ENCODE data around the gene MSN. TPM values are rescaled to one million over a fixed set of nuclear protein-coding genes. Genes with fewer than 3 reads are reported as not detected.
"Not testable (repeated sequence)": the region's sequence is repeated elsewhere in the genome, so short reads cannot be mapped to it uniquely, and the experiment has no call there.

Gene MSN
- total RNA-seq, result 299 and 385 TPM in 2 replicates

GRCh38 chrX:65667503-65668376 lies at the start of gene MSN:
TSS of gene MSN (plus strand) at chrX:65667654. CDS start at chrX:65667842, 188 bp downstream.
- no peak for DNase-seq (ENCODE audit: low read depth)
- peak; percentile 26 for TF ChIP-seq CTCF (conservative IDR thresholded peaks at IDR 0.05; ENCODE audit: low read depth, low read length)
- H3K4me3 ChIP-seq (ENCODE audit: low read depth, low read length), result peak within 1 kb of the TSS; percentile 81

GRCh38 chrX:65620096-65620705 lies 47.3 kb upstream of the MSN start:
- DNase-seq (ENCODE audit: low read depth); H3K4me3 ChIP-seq (ENCODE audit: low read depth, low read length): not testable (repeated sequence)

- no peak overlapping the region for H3K4me3 ChIP-seq (ENCODE audit: low read depth, low read length)
- no peak for DNase-seq (ENCODE audit: low read depth)
- TF ChIP-seq CTCF (conservative IDR thresholded peaks at IDR 0.05; ENCODE audit: low read depth, low read length), result no peak
These were observed 36.7 kb upstream of the MSN start for GRCh38 chrX:65630771-65631170.

GRCh38 chrX:65633826-65634225 lies 33.6 kb upstream of the MSN start:
- DNase-seq (ENCODE audit: low read depth), result no peak
- no peak for TF ChIP-seq CTCF (conservative IDR thresholded peaks at IDR 0.05; ENCODE audit: low read depth, low read length)
- H3K4me3 ChIP-seq (ENCODE audit: low read depth, low read length), result no peak overlapping the region

- no peak for TF ChIP-seq CTCF (conservative IDR thresholded peaks at IDR 0.05; ENCODE audit: low read depth, low read length)
These were observed 32.7 kb upstream of the MSN start for GRCh38 chrX:65634732-65635131.

GRCh38 chrX:65635378-65635777 lies 32.1 kb upstream of the MSN start:
- H3K4me3 ChIP-seq (ENCODE audit: low read depth, low read length), result no peak overlapping the region
- no peak for TF ChIP-seq CTCF (conservative IDR thresholded peaks at IDR 0.05; ENCODE audit: low read depth, low read length)
- DNase-seq (ENCODE audit: low read depth), result no peak

More at GRCh38 chrX:65634732-65635131, 32.7 kb upstream of the MSN start:
- H3K4me3 ChIP-seq (ENCODE audit: low read depth, low read length), result no peak overlapping the region
- no peak for DNase-seq (ENCODE audit: low read depth)

GRCh38 chrX:65635822-65636221 lies 31.6 kb upstream of the MSN start:
- no peak overlapping the region for H3K4me3 ChIP-seq (ENCODE audit: low read depth, low read length)
- TF ChIP-seq CTCF (conservative IDR thresholded peaks at IDR 0.05; ENCODE audit: low read depth, low read length), result no peak
- no peak for DNase-seq (ENCODE audit: low read depth)

GRCh38 chrX:65636261-65636660 lies 31.2 kb upstream of the MSN start:
- DNase-seq (ENCODE audit: low read depth); H3K4me3 ChIP-seq (ENCODE audit: low read depth, low read length): not testable (repeated sequence)
